GM12878 (cell line): Measurements from ENCODE around the gene SLC38A2. TPM values are rescaled to one million over a fixed set of nuclear protein-coding genes. Genes with fewer than 3 reads are reported as not detected.

Experiments
- BCL3 ChIP-seq: IDR thresholded peaks from 2 replicates; pipeline ENCODE4 v1.6.1; 2011; ENCODE audit warnings: borderline replicate concordance, low read depth, mild to moderate bottlenecking, moderate library complexity, low read length; ENCODE audit not compliant: insufficient read depth, poor library complexity, severe bottlenecking
- CHD1 ChIP-seq: IDR thresholded peaks from 2 replicates; pipeline ENCODE4 v1.6.1; 2012; ENCODE audit warnings: low read depth, low read length, improper control_type of control experiment
- NBN ChIP-seq: fragments of 450-650 bp; IDR thresholded peaks from 2 replicates; pipeline ENCODE4 v1.6.1; 2016
- PAX5 ChIP-seq: IDR thresholded peaks from 2 replicates; pipeline ENCODE4 v1.6.1; 2011; ENCODE audit warnings: low read depth, low read length, borderline replicate concordance
- STAT3 ChIP-seq: IDR thresholded peaks from 2 replicates; pipeline ENCODE4 v1.6.1; 2011; ENCODE audit warnings: low read depth, low read length, improper control_type of control experiment
- polyA plus RNA-seq, 11 experiments: library from polyadenylated mRNA; depleted of rRNA in 4 of 11; unstranded in 6 of 11; stranded (reverse) in 5 of 11; fragments of >200 nt; fragmentation: Nextera tagmentation in 4 of 11; fragmentation: Illumina TruSeq in 1 of 11; extraction: Ambion mirVana in 4 of 11; extraction: Trizol in 1 of 11; gene quantifications; 1 replicate in 1 of 11; 2 replicates in 10 of 11; pipeline versions ENCODE4 v1.2.1 to v1.2.3, GENCODE V29; 2011 to 2016; ENCODE audit warnings: inconsistent platforms in 2 of 11, missing spikeins in 2 of 11, low read depth in 1 of 11
- total RNA-seq, 4 experiments: library from RNA; depleted of rRNA in 3 of 4; stranded (reverse); fragments of >200 nt in 3 of 4; fragmentation: Illumina TruSeq in 1 of 4; extraction: Trizol in 1 of 4; gene quantifications; 2 replicates each; pipeline versions ENCODE4 v1.2.1 to v1.2.3, GENCODE V29; 2013 to 2021
- TF ChIP-seq, protein P1 (sequence below): fragments of 450-650 bp; conservative IDR thresholded peaks from 2 replicates; pipeline ENCODE4 v1.6.1; 2017; ENCODE audit warnings: mild to moderate bottlenecking, moderate library complexity
- TF ChIP-seq, protein P2 (sequence below): fragments of 450-650 bp; IDR thresholded peaks from 2 replicates; pipeline ENCODE4 v1.6.1; 2016; ENCODE audit warnings: mild to moderate bottlenecking, moderate library complexity, borderline replicate concordance

The SLC38A2 gene
- total and polyA plus RNA-seq, 10 of the 15 experiments (the other 5 are each of a cell fraction or from before 2014, with no cell fraction given), result 36.2 to 118 (median 79.8) TPM

DNA sequence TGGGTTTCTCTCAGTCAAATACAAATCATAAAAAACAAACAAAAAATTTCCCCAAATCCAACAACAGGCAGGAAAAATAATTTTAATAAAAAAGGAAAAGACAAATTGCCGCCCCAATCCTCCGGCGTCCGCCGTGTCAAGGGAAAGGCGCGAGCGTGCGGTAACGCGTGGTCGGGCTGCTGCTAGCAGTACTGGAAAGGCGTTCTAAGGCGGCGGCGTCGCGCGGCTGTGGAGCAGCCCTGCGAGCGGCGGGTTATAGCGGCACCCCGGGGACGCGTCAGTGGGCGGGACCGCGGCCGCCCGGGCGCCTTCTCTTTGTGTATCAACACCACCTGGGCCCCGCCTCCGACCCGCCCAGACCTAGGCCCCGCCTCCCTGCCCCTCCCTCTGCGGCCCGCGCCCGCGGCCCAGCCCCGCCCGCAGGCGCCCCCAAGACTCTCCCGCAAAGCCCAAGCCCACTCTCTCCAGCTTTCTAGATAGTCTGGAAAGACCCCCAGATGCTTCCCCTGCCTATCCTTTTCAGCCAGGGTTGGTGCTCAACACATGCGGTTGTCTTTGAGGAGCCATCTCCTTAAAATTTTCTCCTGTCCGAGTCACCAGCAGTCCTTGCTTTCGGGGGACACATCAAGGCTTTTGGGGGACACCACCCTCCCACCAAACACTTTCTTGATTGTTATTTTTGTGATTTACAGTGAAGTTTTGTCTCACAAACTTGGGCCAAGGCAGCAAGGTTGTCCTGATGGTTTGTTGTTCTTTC, at the start of gene SLC38A2 (continued):
- TF ChIP-seq, protein P1, sequence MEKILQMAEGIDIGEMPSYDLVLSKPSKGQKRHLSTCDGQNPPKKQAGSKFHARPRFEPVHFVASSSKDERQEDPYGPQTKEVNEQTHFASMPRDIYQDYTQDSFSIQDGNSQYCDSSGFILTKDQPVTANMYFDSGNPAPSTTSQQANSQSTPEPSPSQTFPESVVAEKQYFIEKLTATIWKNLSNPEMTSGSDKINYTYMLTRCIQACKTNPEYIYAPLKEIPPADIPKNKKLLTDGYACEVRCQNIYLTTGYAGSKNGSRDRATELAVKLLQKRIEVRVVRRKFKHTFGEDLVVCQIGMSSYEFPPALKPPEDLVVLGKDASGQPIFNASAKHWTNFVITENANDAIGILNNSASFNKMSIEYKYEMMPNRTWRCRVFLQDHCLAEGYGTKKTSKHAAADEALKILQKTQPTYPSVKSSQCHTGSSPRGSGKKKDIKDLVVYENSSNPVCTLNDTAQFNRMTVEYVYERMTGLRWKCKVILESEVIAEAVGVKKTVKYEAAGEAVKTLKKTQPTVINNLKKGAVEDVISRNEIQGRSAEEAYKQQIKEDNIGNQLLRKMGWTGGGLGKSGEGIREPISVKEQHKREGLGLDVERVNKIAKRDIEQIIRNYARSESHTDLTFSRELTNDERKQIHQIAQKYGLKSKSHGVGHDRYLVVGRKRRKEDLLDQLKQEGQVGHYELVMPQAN, result peak; percentile 93
- TF ChIP-seq PAX5 (0 out of 2 replicates have a peak, but pooled peaks have one; percentile 40), BCL3 (peak; percentile 77), CHD1 (peak; percentile 82; the same call in 1 of the 2 replicates), NBN (peak; percentile 93), STAT3 (no peak)
- TF ChIP-seq, protein P2, sequence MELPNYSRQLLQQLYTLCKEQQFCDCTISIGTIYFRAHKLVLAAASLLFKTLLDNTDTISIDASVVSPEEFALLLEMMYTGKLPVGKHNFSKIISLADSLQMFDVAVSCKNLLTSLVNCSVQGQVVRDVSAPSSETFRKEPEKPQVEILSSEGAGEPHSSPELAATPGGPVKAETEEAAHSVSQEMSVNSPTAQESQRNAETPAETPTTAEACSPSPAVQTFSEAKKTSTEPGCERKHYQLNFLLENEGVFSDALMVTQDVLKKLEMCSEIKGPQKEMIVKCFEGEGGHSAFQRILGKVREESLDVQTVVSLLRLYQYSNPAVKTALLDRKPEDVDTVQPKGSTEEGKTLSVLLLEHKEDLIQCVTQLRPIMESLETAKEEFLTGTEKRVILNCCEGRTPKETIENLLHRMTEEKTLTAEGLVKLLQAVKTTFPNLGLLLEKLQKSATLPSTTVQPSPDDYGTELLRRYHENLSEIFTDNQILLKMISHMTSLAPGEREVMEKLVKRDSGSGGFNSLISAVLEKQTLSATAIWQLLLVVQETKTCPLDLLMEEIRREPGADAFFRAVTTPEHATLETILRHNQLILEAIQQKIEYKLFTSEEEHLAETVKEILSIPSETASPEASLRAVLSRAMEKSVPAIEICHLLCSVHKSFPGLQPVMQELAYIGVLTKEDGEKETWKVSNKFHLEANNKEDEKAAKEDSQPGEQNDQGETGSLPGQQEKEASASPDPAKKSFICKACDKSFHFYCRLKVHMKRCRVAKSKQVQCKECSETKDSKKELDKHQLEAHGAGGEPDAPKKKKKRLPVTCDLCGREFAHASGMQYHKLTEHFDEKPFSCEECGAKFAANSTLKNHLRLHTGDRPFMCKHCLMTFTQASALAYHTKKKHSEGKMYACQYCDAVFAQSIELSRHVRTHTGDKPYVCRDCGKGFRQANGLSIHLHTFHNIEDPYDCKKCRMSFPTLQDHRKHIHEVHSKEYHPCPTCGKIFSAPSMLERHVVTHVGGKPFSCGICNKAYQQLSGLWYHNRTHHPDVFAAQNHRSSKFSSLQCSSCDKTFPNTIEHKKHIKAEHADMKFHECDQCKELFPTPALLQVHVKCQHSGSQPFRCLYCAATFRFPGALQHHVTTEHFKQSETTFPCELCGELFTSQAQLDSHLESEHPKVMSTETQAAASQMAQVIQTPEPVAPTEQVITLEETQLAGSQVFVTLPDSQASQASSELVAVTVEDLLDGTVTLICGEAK, result no peak
- TF ChIP-seq, all 136 proteins: peak for 46
